GM11168 (cell line): ENCODE data around the gene RAP1GAP.

Experiments
- in situ Hi-C: fragments of 300-500 bp; cut with MboI; formaldehyde crosslinking; loops from one replicate; pipeline ENCODE4 v1.12.0; 2022; ENCODE audit warnings: low sequenced_read_pairs; ENCODE audit not compliant: unreplicated experiment

The RAP1GAP gene

GRCh38 chr1:21633141-21633755 lies 35.9 kb downstream of the RAP1GAP start:
- in situ Hi-C loops = loop anchor here (25.0 kb wide), 1 partner anchor 396 kb away; no protein-coding TSS in a partner anchor

- in situ Hi-C loops = loop anchor here (25.0 kb wide), 1 partner anchor 395 kb away; no protein-coding TSS in a partner anchor
Observed at GRCh38 chr1:21631944-21632887, 36.9 kb downstream of the RAP1GAP start.

- in situ Hi-C loops = loop anchor here (25.0 kb wide), 1 partner anchor 394 kb away; no protein-coding TSS in a partner anchor
Observed at GRCh38 chr1:21631590-21631943, 37.6 kb downstream of the RAP1GAP start.

GRCh38 chr1:21630571-21631343 lies 38.4 kb downstream of the RAP1GAP start:
- in situ Hi-C loops = loop anchor here (25.0 kb wide), 1 partner anchor 393 kb away; no protein-coding TSS in a partner anchor

- in situ Hi-C loops = loop anchor here (25.0 kb wide), 1 partner anchor 393 kb away; no protein-coding TSS in a partner anchor
Observed at GRCh38 chr1:21629971-21630370, 39.2 kb downstream of the RAP1GAP start.

GRCh38 chr1:21628798-21629393 lies 40.3 kb downstream of the RAP1GAP start:
- in situ Hi-C loops = loop anchor here (25.0 kb wide), 1 partner anchor 392 kb away; no protein-coding TSS in a partner anchor

GRCh38 chr1:21626921-21627339 lies 42.2 kb downstream of the RAP1GAP start:
- in situ Hi-C loops = loop anchor here (25.0 kb wide), 1 partner anchor 390 kb away; no protein-coding TSS in a partner anchor

GRCh38 chr1:21625390-21626190 lies 43.6 kb downstream of the RAP1GAP start:
- in situ Hi-C loops = loop anchor here (25.0 kb wide), 1 partner anchor 388 kb away; no protein-coding TSS in a partner anchor

- in situ Hi-C loops = loop anchor here (25.0 kb wide), 1 partner anchor 387 kb away; no protein-coding TSS in a partner anchor
Observed at GRCh38 chr1:21624571-21625389, 44.4 kb downstream of the RAP1GAP start.

- in situ Hi-C loops = no loop called here
Observed at GRCh38 chr1:21623410-21623961, 45.7 kb downstream of the RAP1GAP start.

GRCh38 chr1:21622466-21623315 lies 46.5 kb downstream of the RAP1GAP start:
- in situ Hi-C loops = no loop called here

GRCh38 chr1:21621761-21622436 lies 47.3 kb downstream of the RAP1GAP start:
- in situ Hi-C loops = no loop called here

GRCh38 chr1:21621051-21621450 lies 48.1 kb downstream of the RAP1GAP start:
- in situ Hi-C loops = no loop called here

GRCh38 chr1:21620496-21620895 lies 48.7 kb downstream of the RAP1GAP start:
- in situ Hi-C loops = no loop called here

- in situ Hi-C loops = no loop called here
Observed at GRCh38 chr1:21620011-21620410, 49.1 kb downstream of the RAP1GAP start.

GRCh38 chr1:21619375-21619947 lies 49.7 kb downstream of the RAP1GAP start:
- in situ Hi-C loops = no loop called here
